Upper lobe of right lung (tissue), 1 donor: ENCODE measurements around the gene CPLX3. TPM values are rescaled to one million over a fixed set of nuclear protein-coding genes. Genes with fewer than 3 reads are reported as not detected.

Experiments used
- ATAC-seq: fragments of 200-7000 bp; cut with Tn5 transposase; one replicate; pipeline ENCODE4 v1.9.1; 2020; ENCODE audit warnings: mild to moderate bottlenecking, moderate library complexity
- DNase-seq: peaks from one replicate; pipeline ENCODE4 v3.0.0-alpha.2; 2020
- H3K27ac ChIP-seq: fragments of 200-600 bp; one replicate; pipeline ENCODE4 v1.8.0; 2022
- H3K27me3 ChIP-seq: fragments of 200-600 bp; one replicate; pipeline ENCODE4 v1.8.0; 2022; ENCODE audit warnings: mild to moderate bottlenecking
- H3K36me3 ChIP-seq: fragments of 200-600 bp; one replicate; pipeline ENCODE4 v1.8.0; 2022
- H3K4me1 ChIP-seq: fragments of 200-600 bp; one replicate; pipeline ENCODE4 v1.8.0; 2022
- H3K4me3 ChIP-seq: fragments of 200-600 bp; one replicate; pipeline ENCODE4 v1.8.0; 2022; ENCODE audit warnings: mild to moderate bottlenecking
- H3K9me3 ChIP-seq: fragments of 200-600 bp; one replicate; pipeline ENCODE4 v1.8.0; 2022
- intact Hi-C: fragments of 100-400 bp; cut with DNase I; formaldehyde crosslinking; loops from one replicate; pipeline ENCODE4 v1.11.0; 2022
- microRNA-seq: library from miRNA; unstranded; fragments of <30 nt; microRNA quantifications from one replicate; pipeline ENCODE4 v1.2.0, GENCODE V29; 2020; ENCODE audit warnings: borderline microRNAs expressed
- total RNA-seq: library from RNA; stranded (reverse); fragmentation: NEBNext Ultra II Directional; extraction: Animal tissue kit (Norgen Biotek cat#: 25700); gene quantifications from one replicate; pipeline ENCODE4 v1.2.1, GENCODE V29; 2021
- TF ChIP-seq, protein P1 (sequence below): fragments of 200-600 bp; IDR thresholded peaks from one replicate; pipeline ENCODE4 v1.8.0; 2022; ENCODE audit warnings: antibody characterized with exemption
- donor health status: DM: no; HTN: yes; CAD: no; lungs with severe emphysema.

CPLX3 gene
- total RNA-seq, 1 donor from 2014 or later = not detected

DNA sequence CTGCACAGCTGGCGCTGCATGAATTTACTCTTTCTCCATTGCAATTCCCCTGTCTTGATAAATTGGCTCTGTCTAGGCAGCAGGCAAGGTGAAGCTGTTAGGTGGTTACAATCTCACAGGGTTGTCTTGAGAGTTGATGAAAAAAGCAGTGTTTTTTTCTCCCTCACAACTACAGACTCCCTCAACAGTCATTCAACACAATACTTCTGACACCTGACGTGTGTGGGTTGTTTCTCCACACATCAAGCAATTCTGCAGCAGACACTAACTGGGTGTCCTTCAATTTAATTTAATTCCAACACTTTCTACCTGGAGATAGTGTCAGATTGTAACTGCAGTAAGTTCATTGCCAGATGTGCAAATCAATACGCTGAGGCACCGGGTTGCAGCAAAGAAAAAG lies 51.8 kb downstream of the CPLX3 start:
- ATAC-seq (no peak), DNase-seq (no peak)
- no peaks in the 10 kb centered on the region for H3K4me1 ChIP-seq
- H3K9me3 ChIP-seq = no peaks in the 10 kb centered on the region
- intact Hi-C loops = no loop called here
- no peaks in the 10 kb centered on the region for H3K36me3 ChIP-seq
- TF ChIP-seq, protein P1, sequence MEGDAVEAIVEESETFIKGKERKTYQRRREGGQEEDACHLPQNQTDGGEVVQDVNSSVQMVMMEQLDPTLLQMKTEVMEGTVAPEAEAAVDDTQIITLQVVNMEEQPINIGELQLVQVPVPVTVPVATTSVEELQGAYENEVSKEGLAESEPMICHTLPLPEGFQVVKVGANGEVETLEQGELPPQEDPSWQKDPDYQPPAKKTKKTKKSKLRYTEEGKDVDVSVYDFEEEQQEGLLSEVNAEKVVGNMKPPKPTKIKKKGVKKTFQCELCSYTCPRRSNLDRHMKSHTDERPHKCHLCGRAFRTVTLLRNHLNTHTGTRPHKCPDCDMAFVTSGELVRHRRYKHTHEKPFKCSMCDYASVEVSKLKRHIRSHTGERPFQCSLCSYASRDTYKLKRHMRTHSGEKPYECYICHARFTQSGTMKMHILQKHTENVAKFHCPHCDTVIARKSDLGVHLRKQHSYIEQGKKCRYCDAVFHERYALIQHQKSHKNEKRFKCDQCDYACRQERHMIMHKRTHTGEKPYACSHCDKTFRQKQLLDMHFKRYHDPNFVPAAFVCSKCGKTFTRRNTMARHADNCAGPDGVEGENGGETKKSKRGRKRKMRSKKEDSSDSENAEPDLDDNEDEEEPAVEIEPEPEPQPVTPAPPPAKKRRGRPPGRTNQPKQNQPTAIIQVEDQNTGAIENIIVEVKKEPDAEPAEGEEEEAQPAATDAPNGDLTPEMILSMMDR = no peak
- H3K27ac ChIP-seq = no peak overlapping the region
- H3K27me3 ChIP-seq = no peaks in the 10 kb centered on the region
- H3K4me3 ChIP-seq = no peak overlapping the region

Small RNA genes within 50 kb of the gene (microRNA-seq; reads per million reads assigned to microRNA genes)
- gene MIR4513 (not detected), gene MIR6882 (0.83 reads per million)

Other genes starting within 250 kb of the CPLX3 start
- 72.9 TPM for gene CLK3, start 210.8 kb upstream of the CPLX3 start, total RNA-seq
- gene EDC3, start 130.6 kb upstream of the CPLX3 start, total RNA-seq = 31.5 TPM
- 2.4 TPM for gene CYP1A1, start 101.1 kb upstream of the CPLX3 start, total RNA-seq
- 0.32 TPM for gene CYP1A2, start 77.8 kb upstream of the CPLX3 start, total RNA-seq
- gene CSK, start 44.5 kb upstream of the CPLX3 start, total RNA-seq = 65.6 TPM
- gene LMAN1L, start 13.8 kb upstream of the CPLX3 start, total RNA-seq = not detected
- 43.9 TPM for gene ULK3, start 16.5 kb downstream of the CPLX3 start, total RNA-seq
- 115 TPM for gene SCAMP2, start 46.7 kb downstream of the CPLX3 start, total RNA-seq
- 26.7 TPM for gene MPI, start 63.4 kb downstream of the CPLX3 start, total RNA-seq
- gene FAM219B, start 80.2 kb downstream of the CPLX3 start, total RNA-seq = 75.4 TPM
- 138 TPM for gene COX5A, start 111.4 kb downstream of the CPLX3 start, total RNA-seq
- gene RPP25, start 130.1 kb downstream of the CPLX3 start, total RNA-seq = 20.2 TPM
- 2.6 TPM for gene SCAMP5, start 168.9 kb downstream of the CPLX3 start, total RNA-seq
- 13.1 TPM for gene PPCDC, start 197.0 kb downstream of the CPLX3 start, total RNA-seq